CD8-positive, alpha-beta memory T cell (primary cell): ENCODE measurements around the gene CAMKMT. TPM values are rescaled to one million over a fixed set of nuclear protein-coding genes. Genes with fewer than 3 reads are reported as not detected.
A peak's percentile ranks its signal among the peaks of the same experiment; 100 is the strongest.
"Not testable (repeated sequence)": the region's sequence is repeated elsewhere in the genome, so short reads cannot be mapped to it uniquely, and the experiment has no call there.

ENCODE experiments used
- CTCF ChIA-PET: fragments of 350-600 bp; sonication (Branson Sonifier 250); formaldehyde crosslinking; loops from one replicate; lab custom pipeline; 2021; ENCODE audit warnings: antibody characterized with exemption; lab: Charles Lee
- POLR2A ChIA-PET: fragments of 350-600 bp; sonication (Branson Sonifier 250); formaldehyde crosslinking; loops from one replicate; lab custom pipeline; 2021; ENCODE audit warnings: antibody characterized with exemption; lab: Charles Lee
- DNase-seq, 5 donors: peaks; one replicate each; pipeline versions ENCODE4 v3.0.0 to v3.0.0-alpha.2; 2020 to 2022; ENCODE audit warnings: mixed read lengths in 1 of 5
- H3K27ac ChIP-seq: one replicate; pipeline ENCODE4 v1.7.0; 2013; ENCODE audit warnings: low read depth, mild to moderate bottlenecking, low read length, moderate library complexity
- H3K27me3 ChIP-seq: 2 replicates; pipeline ENCODE4 v1.7.0; 2013; ENCODE audit warnings: low read length, mild to moderate bottlenecking; ENCODE audit not compliant: insufficient read depth, poor library complexity, severe bottlenecking
- H3K36me3 ChIP-seq: 2 replicates; pipeline ENCODE4 v1.7.0; 2013; ENCODE audit warnings: mild to moderate bottlenecking, low read length, moderate library complexity; ENCODE audit not compliant: insufficient read depth
- H3K4me1 ChIP-seq: 2 replicates; pipeline ENCODE4 v1.7.0; 2013; ENCODE audit warnings: mild to moderate bottlenecking, low read length, moderate library complexity; ENCODE audit not compliant: insufficient read depth
- H3K4me3 ChIP-seq: 2 replicates; pipeline ENCODE4 v1.7.0; 2013; ENCODE audit warnings: mild to moderate bottlenecking, low read length
- H3K9me3 ChIP-seq: 2 replicates; pipeline ENCODE4 v1.7.0; 2013; ENCODE audit warnings: mild to moderate bottlenecking, low read length
- H3K27ac Mint-ChIP-seq, 8 donors: one replicate each; pipeline ENCODE4 v1.8.0; 2020 to 2021; ENCODE audit warnings: mixed read lengths in 8 of 8, mild to moderate bottlenecking in 6 of 8, inconsistent platforms in 3 of 8, moderate library complexity in 3 of 8
- H3K27me3 Mint-ChIP-seq, 2 donors: one replicate each; pipeline ENCODE4 v1.8.0; 2020 to 2021; ENCODE audit warnings: mixed read lengths in 2 of 2, mild to moderate bottlenecking in 1 of 2, moderate library complexity in 1 of 2
- H3K36me3 Mint-ChIP-seq, 3 donors: one replicate each; pipeline ENCODE4 v1.8.0; 2020 to 2021; ENCODE audit warnings: mixed read lengths in 3 of 3, inconsistent platforms in 1 of 3, mild to moderate bottlenecking in 1 of 3
- H3K4me1 Mint-ChIP-seq, 3 donors: one replicate each; pipeline ENCODE4 v1.8.0; 2020 to 2021; ENCODE audit warnings: mixed read lengths in 3 of 3, inconsistent platforms in 1 of 3, mild to moderate bottlenecking in 1 of 3
- H3K4me3 Mint-ChIP-seq, 7 donors: one replicate each; pipeline ENCODE4 v1.8.0; 2020 to 2021; ENCODE audit warnings: mixed read lengths in 7 of 7, mild to moderate bottlenecking in 6 of 7, moderate library complexity in 4 of 7, inconsistent platforms in 2 of 7
- H3K9me3 Mint-ChIP-seq, 5 donors: one replicate each; pipeline ENCODE4 v1.8.0; 2020 to 2022; ENCODE audit warnings: mixed read lengths in 5 of 5, mild to moderate bottlenecking in 3 of 5, moderate library complexity in 2 of 5, inconsistent platforms in 1 of 5
- polyA plus RNA-seq: library from polyadenylated mRNA; unstranded; fragments of 300-500 nt; fragmentation: Illumina TruSeq; gene quantifications from one replicate; pipeline ENCODE4 v1.2.3, GENCODE V29; 2021
- total RNA-seq, 2 experiments: library from RNA; stranded (reverse); gene quantifications; one replicate each; pipeline ENCODE4 v1.2.3, GENCODE V29; 2021

Gene CAMKMT
- total and polyA plus RNA-seq, 3 experiments from 2014 or later = 11.4 to 14.0 (median 11.7) TPM

- peaks cover 0 to 10% (median 0%) of the 10 kb centered on the region in 5 donors for H3K9me3 Mint-ChIP-seq
- H3K4me3 ChIP-seq, H3K27me3 ChIP-seq, POLR2A ChIA-PET, DNase-seq, H3K4me3 Mint-ChIP-seq, CTCF ChIA-PET, H3K27me3 Mint-ChIP-seq, H3K36me3 ChIP-seq, H3K4me1 Mint-ChIP-seq, H3K27ac Mint-ChIP-seq, H3K27ac ChIP-seq, H3K9me3 ChIP-seq, H3K4me1 ChIP-seq, H3K36me3 Mint-ChIP-seq: not testable (repeated sequence)
Measured at GRCh38 chr2:44595615-44596014, 233.9 kb downstream of the CAMKMT start.

- DNase-seq = no peak
- H3K27me3 ChIP-seq = no peaks in the 10 kb centered on the region
- no peak overlapping the region for H3K27ac ChIP-seq
- H3K4me3 Mint-ChIP-seq = no peak overlapping the region
- H3K4me1 ChIP-seq = no peaks in the 10 kb centered on the region
- H3K4me1 Mint-ChIP-seq = no peaks in the 10 kb centered on the region
- no peaks in the 10 kb centered on the region for H3K9me3 ChIP-seq
- H3K27me3 Mint-ChIP-seq = no peaks in the 10 kb centered on the region
- ChIA-PET POLR2A (no interaction called here), CTCF (no interaction called here)
- peaks cover 0 to 5% (median 4%) of the 10 kb centered on the region in 3 donors for H3K36me3 Mint-ChIP-seq
- no peak overlapping the region for H3K4me3 ChIP-seq
- peaks cover 0 to 10% (median 0%) of the 10 kb centered on the region in 5 donors for H3K9me3 Mint-ChIP-seq
- H3K36me3 ChIP-seq = no peaks in the 10 kb centered on the region
- H3K27ac Mint-ChIP-seq = no peak overlapping the region
Measured at GRCh38 chr2:44596537-44597320, 235.0 kb downstream of the CAMKMT start.

GRCh38 chr2:44598330-44599119 lies 236.8 kb downstream of the CAMKMT start:
- ChIA-PET POLR2A (no interaction called here), CTCF (no interaction called here)
- Mint-ChIP-seq H3K27me3 (no peaks in the 10 kb centered on the region), H3K4me1 (no peaks in the 10 kb centered on the region), H3K36me3 (peaks cover 0 to 7% (median 5%) of the 10 kb centered on the region in 3 donors), H3K9me3 (peaks cover 0 to 10% (median 0%) of the 10 kb centered on the region in 5 donors), H3K4me3 (no peak overlapping the region), H3K27ac (no peak overlapping the region)
- Histone ChIP-seq H3K36me3 (no peaks in the 10 kb centered on the region), H3K27ac (no peak overlapping the region), H3K9me3 (no peaks in the 10 kb centered on the region), H3K27me3 (no peaks in the 10 kb centered on the region), H3K4me1 (no peaks in the 10 kb centered on the region), H3K4me3 (no peak overlapping the region)
- no peak for DNase-seq

- H3K27ac Mint-ChIP-seq = no peak overlapping the region
- POLR2A ChIA-PET = no interaction called here
- CTCF ChIA-PET = no interaction called here
- H3K9me3 Mint-ChIP-seq = peaks cover 0 to 10% (median 0%) of the 10 kb centered on the region in 5 donors
- Histone ChIP-seq H3K36me3 (no peaks in the 10 kb centered on the region), H3K9me3 (no peaks in the 10 kb centered on the region), H3K4me3 (no peak overlapping the region), H3K27me3 (no peaks in the 10 kb centered on the region), H3K4me1 (no peaks in the 10 kb centered on the region), H3K27ac (no peak overlapping the region)
- H3K36me3 Mint-ChIP-seq = peaks cover 0 to 7% (median 5%) of the 10 kb centered on the region in 3 donors
- no peaks in the 10 kb centered on the region for H3K27me3 Mint-ChIP-seq
- no peak for DNase-seq
- no peaks in the 10 kb centered on the region for H3K4me1 Mint-ChIP-seq
- H3K4me3 Mint-ChIP-seq = no peak overlapping the region
Measured at GRCh38 chr2:44599130-44599529, 237.4 kb downstream of the CAMKMT start.

GRCh38 chr2:44602446-44602845 lies 240.7 kb downstream of the CAMKMT start:
- POLR2A ChIA-PET = no interaction called here
- H3K27me3 ChIP-seq = no peaks in the 10 kb centered on the region

GRCh38 chr2:44605511-44605910 lies 243.8 kb downstream of the CAMKMT start:
- H3K36me3 Mint-ChIP-seq = peaks cover 0 to 18% (median 7%) of the 10 kb centered on the region in 3 donors
- no peak for DNase-seq
- no peaks in the 10 kb centered on the region for H3K4me1 ChIP-seq
- no peaks in the 10 kb centered on the region for H3K36me3 ChIP-seq
- H3K4me3 Mint-ChIP-seq = no peak overlapping the region
- H3K27ac Mint-ChIP-seq = no peak overlapping the region
- CTCF ChIA-PET = no interaction called here
- H3K27me3 ChIP-seq = no peaks in the 10 kb centered on the region
- no peaks in the 10 kb centered on the region for H3K9me3 ChIP-seq
- H3K9me3 Mint-ChIP-seq = peaks cover 0 to 4% (median 0%) of the 10 kb centered on the region in 5 donors
- H3K4me3 ChIP-seq = no peak overlapping the region
- no peak overlapping the region for H3K27ac ChIP-seq
- no peaks in the 10 kb centered on the region for H3K27me3 Mint-ChIP-seq
- POLR2A ChIA-PET = no interaction called here
- H3K4me1 Mint-ChIP-seq = no peaks in the 10 kb centered on the region

More at GRCh38 chr2:44602446-44602845, 240.7 kb downstream of the CAMKMT start:
- no peak overlapping the region for H3K4me3 Mint-ChIP-seq
- CTCF ChIA-PET = no interaction called here
- Histone ChIP-seq H3K27ac (no peak overlapping the region), H3K4me3 (no peak overlapping the region), H3K4me1 (no peaks in the 10 kb centered on the region), H3K9me3 (no peaks in the 10 kb centered on the region), H3K36me3 (no peaks in the 10 kb centered on the region)
- DNase-seq = no peak
- H3K9me3 Mint-ChIP-seq = no peaks in the 10 kb centered on the region
- H3K4me1 Mint-ChIP-seq = no peaks in the 10 kb centered on the region
- H3K27ac Mint-ChIP-seq = peak overlapping the region in 1 of 8 donors; percentile 67
- peaks cover 0 to 7% (median 5%) of the 10 kb centered on the region in 3 donors for H3K36me3 Mint-ChIP-seq
- H3K27me3 Mint-ChIP-seq = no peaks in the 10 kb centered on the region

GRCh38 chr2:44612276-44612675 lies 250.5 kb downstream of the CAMKMT start:
- Mint-ChIP-seq H3K36me3 (peaks cover 0 to 16% (median 2%) of the 10 kb centered on the region in 3 donors), H3K4me1 (peaks cover 0 to 9% (median 2%) of the 10 kb centered on the region in 3 donors), H3K4me3 (no peak overlapping the region), H3K27me3 (no peaks in the 10 kb centered on the region), H3K27ac (no peak overlapping the region), H3K9me3 (peaks cover 0 to 9% (median 0%) of the 10 kb centered on the region in 5 donors)
- Histone ChIP-seq H3K9me3 (no peaks in the 10 kb centered on the region), H3K36me3 (no peaks in the 10 kb centered on the region), H3K27ac (no peak overlapping the region), H3K27me3 (no peaks in the 10 kb centered on the region), H3K4me1 (peaks cover 4% of the 10 kb centered on the region), H3K4me3 (no peak overlapping the region)
- DNase-seq = no peak
- ChIA-PET CTCF (no interaction called here), POLR2A (no interaction called here)

- Histone ChIP-seq H3K9me3 (no peaks in the 10 kb centered on the region), H3K27me3 (no peaks in the 10 kb centered on the region), H3K4me3 (no peak overlapping the region), H3K4me1 (peaks cover 13% of the 10 kb centered on the region), H3K36me3 (no peaks in the 10 kb centered on the region), H3K27ac (no peak overlapping the region)
- Mint-ChIP-seq H3K4me1 (peaks cover 0 to 9% (median 7%) of the 10 kb centered on the region in 3 donors), H3K27ac (no peak overlapping the region), H3K4me3 (no peak overlapping the region), H3K27me3 (no peaks in the 10 kb centered on the region), H3K9me3 (peaks cover 0 to 7% (median 0%) of the 10 kb centered on the region in 5 donors), H3K36me3 (peaks cover 0 to 7% (median 0%) of the 10 kb centered on the region in 3 donors)
- CTCF ChIA-PET = no interaction called here
- POLR2A ChIA-PET = no interaction called here
- no peak for DNase-seq
Measured at GRCh38 chr2:44614940-44615339, 253.2 kb downstream of the CAMKMT start.
